Measurements from ENCODE around the gene ZMIZ1. TPM values are rescaled to one million over a fixed set of nuclear protein-coding genes. Genes with fewer than 3 reads are reported as not detected.

Gene ZMIZ1
- total RNA-seq, 1 donor from 2014 or later, result 29.5 TPM

DNA sequence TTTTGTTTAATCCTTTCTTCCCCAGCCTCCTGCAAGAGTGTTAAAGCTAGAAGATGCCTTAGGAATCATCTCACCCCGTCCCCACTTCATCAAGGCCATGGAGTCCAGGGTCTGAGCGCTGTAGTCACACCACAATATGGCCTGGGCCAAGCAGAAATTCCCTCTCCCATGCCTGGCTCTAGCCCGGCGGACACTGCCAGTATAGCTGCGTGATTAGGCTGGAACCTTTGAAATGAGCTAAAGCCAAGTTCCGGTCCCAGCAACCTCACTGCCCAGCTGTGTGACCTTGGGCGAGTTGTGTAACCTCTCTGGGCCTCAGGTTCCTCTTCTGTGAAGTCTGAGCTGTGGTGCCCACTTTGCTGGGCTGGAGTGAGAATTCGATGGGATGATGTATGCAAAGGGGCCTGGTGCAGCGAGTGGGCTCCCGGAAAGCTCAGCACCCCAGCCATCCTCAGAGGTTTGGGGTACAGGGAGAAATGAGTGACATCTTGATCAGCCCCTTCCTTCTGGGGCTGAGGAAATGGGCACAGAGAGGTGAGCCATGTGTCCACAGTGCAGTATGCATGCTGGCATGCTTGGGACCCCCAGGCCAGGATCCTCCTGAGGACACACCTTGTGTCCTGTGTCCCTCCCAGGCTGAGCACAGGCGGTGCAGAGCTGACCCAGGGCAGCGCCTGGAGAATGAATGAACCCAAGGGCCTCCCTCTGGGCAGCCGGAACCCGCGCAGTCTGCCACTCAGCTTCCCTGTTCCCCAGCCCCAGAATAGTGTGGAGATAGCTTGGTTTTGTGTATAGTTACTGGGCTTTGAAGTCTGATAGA is 118.6 kb downstream of the ZMIZ1 start:
- DNase-seq, result no peak

- no peak for DNase-seq
Measured at GRCh38 chr10:79188154-79188965, 119.6 kb downstream of the ZMIZ1 start.

- DNase-seq, result no peak
Measured at GRCh38 chr10:79189181-79189580, 120.4 kb downstream of the ZMIZ1 start.

DNA sequence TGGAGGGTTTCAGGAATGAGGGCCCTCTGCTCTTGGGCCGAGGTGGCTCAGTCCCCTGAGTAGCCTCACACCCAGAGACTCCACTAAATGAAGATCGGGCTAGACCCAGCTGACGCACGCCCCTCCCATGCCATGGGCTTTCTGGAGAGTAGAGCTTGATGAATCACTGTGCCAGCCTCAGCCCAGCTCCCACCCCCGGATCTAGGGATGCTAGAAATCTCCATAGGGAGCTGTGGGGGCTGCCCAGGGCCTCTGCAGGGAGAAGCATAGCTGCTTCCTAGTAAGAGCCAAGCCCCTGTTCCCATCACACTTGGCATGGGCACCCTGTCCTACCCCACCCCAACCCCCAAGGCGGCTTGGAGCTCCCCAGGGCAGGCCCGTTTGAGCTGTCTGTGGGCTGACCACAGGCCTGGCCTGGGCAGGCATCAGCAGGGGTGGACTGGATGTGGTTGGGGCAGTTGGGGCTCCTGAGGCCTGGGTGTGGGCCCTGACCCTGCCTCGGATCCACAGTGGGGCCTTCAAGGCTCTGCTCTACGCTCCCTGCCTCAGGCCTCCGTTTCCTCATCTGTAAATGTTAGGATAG is 121.2 kb downstream of the ZMIZ1 start:
- DNase-seq, result peak; percentile 60

- DNase-seq, result no peak
Measured at GRCh38 chr10:79190740-79191261, 122.0 kb downstream of the ZMIZ1 start.

DNA sequence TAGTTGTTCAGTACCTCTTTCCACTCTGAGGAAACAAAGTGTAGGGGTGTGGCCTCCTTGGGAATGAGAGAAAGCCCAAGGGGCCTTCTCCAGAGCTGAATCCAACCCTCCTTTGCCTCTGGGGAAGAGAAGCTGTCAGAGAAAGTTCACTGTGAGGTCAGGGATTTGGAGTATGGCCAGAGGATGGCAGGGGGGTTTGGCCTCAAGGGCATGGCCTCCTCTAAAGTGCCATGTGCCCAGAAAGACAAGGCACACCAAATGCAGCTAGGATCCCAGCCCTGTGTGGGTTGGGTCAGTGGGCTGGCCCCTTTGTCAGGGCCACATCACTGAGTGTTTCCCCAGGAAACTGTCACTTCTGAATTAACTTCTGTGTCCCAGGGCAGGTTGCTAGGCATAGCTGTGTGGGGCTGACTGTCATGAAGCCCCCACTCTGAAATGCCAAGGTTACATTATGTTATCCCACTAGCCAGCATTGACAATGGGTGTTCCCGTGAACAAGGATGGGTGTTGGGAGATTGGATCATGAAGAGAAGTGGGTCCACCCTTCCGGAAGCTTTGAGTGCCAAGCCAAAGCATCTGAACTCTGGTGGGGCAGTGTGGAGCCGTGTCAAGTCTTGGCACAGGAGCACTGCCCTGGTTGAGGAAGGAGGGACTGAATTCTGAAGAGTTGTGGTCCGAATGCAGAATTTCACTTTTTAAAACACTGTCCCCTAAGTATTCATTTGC is 123.3 kb downstream of the ZMIZ1 start:
- no peak for DNase-seq

GRCh38 chr10:79192677-79193003 is 123.9 kb downstream of the ZMIZ1 start:
- no peak for DNase-seq

- DNase-seq, result no peak
Measured at GRCh38 chr10:79193694-79194382, 125.1 kb downstream of the ZMIZ1 start.

GRCh38 chr10:79195091-79195923 is 126.5 kb downstream of the ZMIZ1 start:
- DNase-seq, result peak; percentile 78

GRCh38 chr10:79196470-79197461 is 128.0 kb downstream of the ZMIZ1 start:
- DNase-seq, result peak; percentile 31

DNA sequence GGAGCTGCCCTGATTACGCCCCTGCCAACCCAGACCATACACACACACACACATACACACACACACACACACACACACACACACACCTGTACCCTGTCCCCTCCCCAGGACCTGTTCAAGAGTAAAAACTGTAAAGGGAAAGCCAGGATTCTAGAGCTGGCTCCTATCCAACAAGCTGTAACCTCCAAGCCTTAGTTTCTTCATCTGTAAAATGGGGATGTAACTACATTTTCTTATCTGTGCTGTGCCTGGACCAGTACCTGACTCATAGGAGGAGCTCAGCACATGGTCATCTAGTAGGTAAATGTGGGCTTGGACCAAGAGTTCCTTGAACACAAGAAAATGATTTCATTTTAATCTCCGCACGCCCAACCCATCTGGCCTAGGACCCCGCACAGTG is 128.8 kb downstream of the ZMIZ1 start:
- no peak for DNase-seq

GRCh38 chr10:79200346-79200745 is 131.6 kb downstream of the ZMIZ1 start:
- no peak for DNase-seq

GRCh38 chr10:79201706-79202105 is 132.9 kb downstream of the ZMIZ1 start:
- DNase-seq, result no peak

- DNase-seq, result no peak
Measured at GRCh38 chr10:79202188-79203013, 133.6 kb downstream of the ZMIZ1 start.

DNA sequence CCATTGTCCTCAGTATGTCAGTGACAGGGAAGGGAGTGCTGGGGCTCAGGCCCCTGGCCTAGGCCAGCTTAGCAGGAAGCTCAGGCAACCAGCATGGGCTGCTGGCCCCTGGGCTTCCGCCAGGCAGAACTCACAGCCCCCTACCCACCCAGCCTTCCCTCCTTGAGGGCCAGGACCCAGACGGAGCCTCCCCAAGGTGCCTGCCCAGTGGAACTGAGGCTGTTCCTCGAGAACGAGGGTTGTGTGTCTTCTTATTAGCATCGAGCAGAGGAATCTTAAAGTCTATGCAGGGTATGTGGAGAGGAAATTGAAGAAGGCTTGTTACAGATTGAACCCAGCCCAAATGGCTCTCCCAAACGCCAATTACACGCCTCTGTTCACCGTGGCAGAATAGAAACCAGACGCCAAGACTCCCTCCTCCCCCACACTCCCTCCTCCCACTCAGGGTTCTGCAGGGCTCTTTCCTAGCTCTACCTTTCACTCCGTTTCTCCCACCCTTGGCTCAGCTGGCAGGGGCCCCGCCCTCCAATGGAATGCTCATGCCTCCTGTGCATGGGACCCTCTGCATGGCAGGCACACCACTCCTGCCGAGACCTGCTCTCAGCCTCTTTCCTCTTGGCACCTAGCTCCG is 134.4 kb downstream of the ZMIZ1 start:
- no peak for DNase-seq

- no peak for DNase-seq
Measured at GRCh38 chr10:79203833-79204232, 135.1 kb downstream of the ZMIZ1 start.

DNA sequence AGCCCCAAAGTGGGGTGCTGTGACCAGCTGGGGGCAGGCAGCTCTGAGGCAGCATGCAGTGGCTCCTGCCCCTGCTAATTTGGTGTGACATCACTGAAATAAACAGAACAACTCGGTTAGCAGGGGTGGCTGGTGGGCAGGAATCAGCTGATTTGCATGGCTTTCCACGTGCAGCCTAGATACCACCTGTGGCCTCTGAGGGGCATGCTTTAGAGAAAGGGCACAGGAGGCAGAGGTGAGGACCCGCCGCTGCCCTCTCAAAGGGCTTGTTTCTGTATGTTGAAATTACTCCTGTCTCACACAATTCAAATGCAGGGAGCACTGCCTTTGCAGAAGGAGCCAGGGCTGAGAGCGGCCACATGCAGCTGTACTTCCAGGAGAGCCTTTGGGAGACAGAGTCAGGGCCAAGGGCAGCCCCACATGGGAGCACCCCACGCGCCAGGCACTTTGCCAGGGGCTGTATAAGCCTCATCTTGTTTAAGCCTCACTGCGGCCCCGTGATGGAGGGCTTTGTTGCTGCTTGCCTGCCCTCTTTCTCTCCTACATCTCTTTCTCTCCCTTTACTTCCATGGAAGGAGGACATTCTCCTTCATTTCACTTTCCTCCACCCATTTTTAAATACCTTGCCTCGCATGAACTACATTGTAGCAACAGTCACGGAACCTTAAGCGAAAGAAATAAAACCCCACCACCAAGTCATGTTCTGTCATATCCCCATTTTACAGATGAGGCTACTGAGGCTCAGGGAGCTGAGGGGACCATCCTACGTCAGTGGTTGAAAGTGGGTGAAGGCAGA is 137.7 kb downstream of the ZMIZ1 start:
- DNase-seq, result no peak

DNA sequence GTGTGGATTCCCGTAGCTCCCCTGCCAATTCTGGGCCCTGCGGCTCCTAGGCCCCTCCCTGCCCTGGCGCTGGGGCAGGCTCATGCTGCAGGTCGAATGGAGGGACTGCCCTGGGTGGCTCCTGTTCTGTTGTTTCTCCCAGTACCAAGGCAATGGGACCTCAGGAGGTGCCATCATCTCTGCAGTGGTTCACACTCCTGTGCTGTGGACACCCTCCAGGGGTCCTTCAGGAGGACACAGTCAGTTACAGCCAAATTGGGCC is 138.3 kb downstream of the ZMIZ1 start:
- DNase-seq, result no peak

Measured in occipital lobe (tissue), 2 donors.